NB4 (cell line): ENCODE results near the gene CGB1.

Source experiments
- DNase-seq: peaks from one replicate; pipeline ENCODE4 v3.0.0; 2010; ENCODE audit warnings: low read depth
- H3K4me3 ChIP-seq: one replicate; pipeline ENCODE4 v1.5.1; 2011; ENCODE audit warnings: mild to moderate bottlenecking, low read depth, low read length, moderate library complexity
- MYC ChIP-seq: IDR thresholded peaks from 2 replicates; pipeline ENCODE4 v1.6.1; 2011; ENCODE audit warnings: low read depth, low read length
- POLR2A ChIP-seq: IDR thresholded peaks from 2 replicates; pipeline ENCODE4 v1.6.1; 2011; ENCODE audit warnings: mild to moderate bottlenecking; ENCODE audit not compliant: insufficient read length; ENCODE audit errors: extremely low read depth
- TF ChIP-seq, protein P1 (sequence below): IDR thresholded peaks from one replicate; pipeline ENCODE4 v1.5.1; 2012; ENCODE audit warnings: low read depth, low read length
- TF ChIP-seq, protein P2 (sequence below): IDR thresholded peaks from 2 replicates; pipeline ENCODE4 v1.6.1; 2011; ENCODE audit warnings: low read depth, low read length

Gene CGB1

DNA sequence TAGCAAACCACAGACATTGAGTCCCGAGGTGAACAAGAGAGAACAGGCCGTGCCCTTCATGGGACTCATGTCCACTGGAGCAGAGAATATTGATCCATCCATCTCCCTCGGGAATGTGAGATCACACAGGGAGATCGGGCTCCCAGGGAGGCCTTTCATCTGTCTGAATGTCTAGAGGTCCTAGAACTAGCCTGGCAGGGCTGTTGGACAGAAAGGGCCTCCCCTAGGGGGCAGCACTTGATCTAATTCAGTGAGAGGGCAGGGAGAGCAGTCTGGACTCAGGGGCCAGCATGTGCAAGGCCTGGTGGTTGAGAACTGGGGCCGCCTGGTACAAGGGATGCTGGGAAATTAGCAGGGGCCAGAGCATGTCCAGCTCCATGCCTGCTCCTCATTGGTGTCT lies 38.7 kb downstream of the CGB1 start:
- peak; percentile 73 for DNase-seq
- TF ChIP-seq, protein P1, sequence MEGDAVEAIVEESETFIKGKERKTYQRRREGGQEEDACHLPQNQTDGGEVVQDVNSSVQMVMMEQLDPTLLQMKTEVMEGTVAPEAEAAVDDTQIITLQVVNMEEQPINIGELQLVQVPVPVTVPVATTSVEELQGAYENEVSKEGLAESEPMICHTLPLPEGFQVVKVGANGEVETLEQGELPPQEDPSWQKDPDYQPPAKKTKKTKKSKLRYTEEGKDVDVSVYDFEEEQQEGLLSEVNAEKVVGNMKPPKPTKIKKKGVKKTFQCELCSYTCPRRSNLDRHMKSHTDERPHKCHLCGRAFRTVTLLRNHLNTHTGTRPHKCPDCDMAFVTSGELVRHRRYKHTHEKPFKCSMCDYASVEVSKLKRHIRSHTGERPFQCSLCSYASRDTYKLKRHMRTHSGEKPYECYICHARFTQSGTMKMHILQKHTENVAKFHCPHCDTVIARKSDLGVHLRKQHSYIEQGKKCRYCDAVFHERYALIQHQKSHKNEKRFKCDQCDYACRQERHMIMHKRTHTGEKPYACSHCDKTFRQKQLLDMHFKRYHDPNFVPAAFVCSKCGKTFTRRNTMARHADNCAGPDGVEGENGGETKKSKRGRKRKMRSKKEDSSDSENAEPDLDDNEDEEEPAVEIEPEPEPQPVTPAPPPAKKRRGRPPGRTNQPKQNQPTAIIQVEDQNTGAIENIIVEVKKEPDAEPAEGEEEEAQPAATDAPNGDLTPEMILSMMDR: peak; percentile 67
- no peak for TF ChIP-seq MYC
- H3K4me3 ChIP-seq: no peak overlapping the region

DNA sequence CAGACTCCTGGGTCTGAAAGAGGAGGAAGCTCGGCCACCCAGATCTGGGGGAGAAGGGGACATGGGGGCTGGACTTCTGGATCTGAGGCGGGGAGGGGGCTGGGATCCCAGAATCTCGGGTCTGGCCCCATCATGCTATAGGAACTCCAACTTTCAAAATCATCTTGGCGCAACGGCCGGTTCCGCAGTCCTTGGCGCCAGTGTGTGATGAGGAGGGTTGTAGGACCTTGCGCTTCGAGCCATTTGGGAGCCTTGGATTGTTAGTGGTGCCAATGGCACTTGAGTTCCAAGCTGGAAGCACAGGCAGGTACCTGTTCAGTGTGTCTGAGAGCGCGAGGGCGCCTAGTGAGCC lies 42.7 kb downstream of the CGB1 start:
- DNase-seq: no peak
- TF ChIP-seq POLR2A (no peak), MYC (no peak)
- TF ChIP-seq, protein P2, sequence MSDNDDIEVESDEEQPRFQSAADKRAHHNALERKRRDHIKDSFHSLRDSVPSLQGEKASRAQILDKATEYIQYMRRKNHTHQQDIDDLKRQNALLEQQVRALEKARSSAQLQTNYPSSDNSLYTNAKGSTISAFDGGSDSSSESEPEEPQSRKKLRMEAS: no peak
- TF ChIP-seq, protein P1: no peak
- H3K4me3 ChIP-seq: peak overlapping the region; percentile 95

DNA sequence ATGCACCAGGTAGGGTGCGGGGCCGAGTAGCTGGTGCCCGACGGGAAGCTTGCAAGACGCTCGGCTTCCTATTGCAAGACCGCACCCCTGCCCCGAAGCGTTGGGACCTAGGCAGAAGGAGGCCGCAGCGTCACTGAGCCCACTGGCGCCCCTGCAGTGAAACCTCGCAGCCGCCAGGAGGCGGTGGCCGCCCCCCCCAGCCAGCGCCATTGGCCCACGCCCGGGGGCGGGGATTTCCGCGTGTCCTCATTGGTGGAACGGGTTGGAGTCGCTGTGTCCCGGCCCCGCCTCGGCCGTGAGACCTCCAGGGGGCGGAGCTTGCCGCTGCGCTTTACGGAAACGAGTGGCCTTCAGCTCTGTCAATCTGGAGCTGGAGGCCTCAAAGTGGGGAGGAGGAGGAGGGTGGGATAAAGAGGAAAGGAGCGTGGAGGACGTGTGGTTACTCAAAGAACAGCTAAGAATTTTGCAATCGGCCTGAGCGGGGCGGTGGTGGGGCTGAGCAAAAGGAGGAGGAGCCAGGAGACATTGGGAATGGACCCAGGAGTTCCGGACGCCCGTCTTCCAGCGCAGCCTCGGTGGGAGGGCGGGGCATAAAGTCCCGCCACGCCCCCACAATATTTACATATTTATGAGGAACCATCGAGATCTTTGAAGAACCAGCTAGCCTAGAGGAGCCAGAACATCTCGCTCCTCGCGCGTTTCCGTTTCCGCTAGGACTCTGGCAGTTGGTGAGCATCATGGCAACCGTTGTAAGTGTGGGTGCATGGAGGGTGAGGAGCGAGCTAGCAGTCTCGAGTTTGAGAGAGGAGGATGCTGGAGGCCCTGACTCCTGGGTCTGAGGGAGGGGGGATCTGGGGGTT lies 43.3 kb downstream of the CGB1 start, which contains the start of the genes GYS1 and RUVBL2:
GYS1 (minus strand) TSS at position 135 of the 860 bp plus-strand sequence. CDS start 197 bp downstream, outside the sequence.
RUVBL2 (plus strand) TSS at position 713 of the 860 bp plus-strand sequence; CDS start at position 738, 25 bp downstream.
- H3K4me3 ChIP-seq: peak within 1 kb of the TSS; percentile 95
- TF ChIP-seq, protein P1: peak; percentile 55
- TF ChIP-seq POLR2A: peak; percentile 95
- TF ChIP-seq, protein P2: peak; percentile 75
- TF ChIP-seq MYC: peak; percentile 93
- DNase-seq: peak; percentile 99

DNA sequence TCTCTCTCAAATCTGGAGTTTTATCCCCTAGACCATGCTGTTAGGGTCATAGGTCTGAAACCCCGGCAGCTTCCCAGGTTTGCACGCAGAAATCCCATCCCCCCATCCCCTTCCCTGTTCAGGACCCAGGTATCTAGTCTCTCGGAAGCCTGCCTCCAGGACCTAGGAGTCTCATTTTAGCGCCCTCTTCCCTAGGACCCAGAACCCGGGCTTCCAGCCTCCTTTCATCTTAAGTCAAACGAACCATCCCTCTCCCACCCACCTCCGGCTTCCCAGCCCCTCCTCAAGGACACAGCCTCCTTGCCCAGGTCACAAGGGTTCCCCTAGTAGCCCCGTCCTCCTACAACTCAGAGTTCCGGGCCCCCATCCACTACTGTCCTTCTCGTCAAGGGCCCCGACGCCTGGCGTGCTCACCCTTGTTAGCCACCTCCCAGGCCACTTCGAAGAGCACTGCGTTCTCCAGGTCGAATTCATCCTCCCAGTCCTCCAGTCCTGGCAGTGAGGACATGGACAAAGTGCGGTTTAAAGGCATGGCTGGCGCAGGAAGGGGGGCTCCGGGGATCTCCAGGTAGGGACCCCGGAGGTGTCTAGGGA lies 44.0 kb downstream of the CGB1 start:
- TF ChIP-seq, protein P1: no peak
- TF ChIP-seq MYC (no peak), POLR2A (no peak)
- TF ChIP-seq, protein P2: no peak
- DNase-seq: no peak
- H3K4me3 ChIP-seq: peak overlapping the region; percentile 92

DNA sequence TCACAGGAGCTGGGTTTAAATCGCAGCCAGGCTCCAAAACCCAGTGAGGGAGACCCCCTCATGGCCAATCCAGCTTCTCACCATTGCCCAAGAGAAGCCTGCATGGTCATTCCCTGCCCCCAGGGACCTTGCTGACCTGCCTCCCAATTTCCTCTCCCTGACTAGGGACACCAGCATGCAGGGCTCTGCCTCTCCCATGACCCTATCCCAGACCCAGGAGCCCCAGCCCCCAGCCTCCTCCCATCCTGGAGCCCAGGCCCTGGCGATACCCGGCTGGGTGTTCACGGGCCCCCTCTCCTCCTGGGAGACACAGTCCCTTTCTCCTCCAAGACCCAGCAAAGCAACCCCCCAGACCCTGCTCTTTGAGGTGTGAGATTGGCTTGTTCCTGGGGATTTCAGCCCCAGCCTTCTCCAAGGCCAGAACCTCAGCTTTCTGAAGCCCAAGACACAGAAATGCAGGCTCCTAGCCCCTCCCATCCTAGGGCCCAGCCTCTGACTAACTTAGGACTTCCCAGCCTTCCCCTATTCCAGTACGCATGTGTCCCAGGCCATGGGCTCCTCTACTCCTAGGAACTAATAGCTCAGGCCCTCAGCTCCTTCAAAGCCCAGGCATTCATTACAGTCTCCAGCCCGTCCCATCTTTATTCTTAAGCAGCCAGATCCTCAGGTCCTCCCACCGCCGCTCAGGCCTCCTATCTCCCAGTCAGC lies 44.7 kb downstream of the CGB1 start:
- peak; percentile 62 for DNase-seq
- no peak for TF ChIP-seq MYC
- TF ChIP-seq, protein P2: no peak
- TF ChIP-seq, protein P1: no peak
- TF ChIP-seq POLR2A: no peak
- H3K4me3 ChIP-seq: peak overlapping the region; percentile 92
